ENCODE data around the gene ST6GAL1.

The ST6GAL1 gene

GRCh38 chr3:186993210-186993782, 63.0 kb downstream of the ST6GAL1 start:
- no peaks in the 10 kb centered on the region for H3K4me1 ChIP-seq (ENCODE audit: control insufficient read depth in 1 of 2, insufficient read depth in 2 of 2, low read length in 2 of 2)
- H3K4me2 ChIP-seq (ENCODE audit: low read length) = no peak overlapping the region
- no peaks in the 10 kb centered on the region for H3K36me3 ChIP-seq (ENCODE audit: control insufficient read depth in 1 of 2, insufficient read depth in 2 of 2, low read length in 2 of 2)
- H2BK5ac ChIP-seq (ENCODE audit: low read depth, low read length, poor library complexity) = no peak overlapping the region
- no peak overlapping the region for H3K4me3 ChIP-seq (ENCODE audit: low read depth, low read length)
- no peaks in the 10 kb centered on the region for H3K27me3 ChIP-seq (ENCODE audit: insufficient read depth, low read length)
- DNase-seq = no peak
- H3K9ac ChIP-seq (ENCODE audit: low read length) = no peak overlapping the region
- H2BK12ac ChIP-seq (ENCODE audit: low read length) = no peak overlapping the region
- no peak overlapping the region for H3K27ac ChIP-seq (ENCODE audit: low read depth, low read length)
- H4K91ac ChIP-seq (ENCODE audit: low read depth, low read length) = no peak overlapping the region
- H3K79me1 ChIP-seq (ENCODE audit: low read length) = no peaks in the 10 kb centered on the region
- no peak overlapping the region for H4K8ac ChIP-seq (ENCODE audit: low read depth, low read length)
- no peak overlapping the region for H2AK5ac ChIP-seq (ENCODE audit: low read length)
- no peak overlapping the region for H2AFZ ChIP-seq (ENCODE audit: insufficient read depth, low read length, poor library complexity)
- H4K12ac ChIP-seq (ENCODE audit: low read depth, low read length) = no peak overlapping the region
- H3K4ac ChIP-seq (ENCODE audit: low read depth, low read length) = no peak overlapping the region
- no peak overlapping the region for H3K23ac ChIP-seq (ENCODE audit: low read length)
- WGBS (ENCODE audit: extremely low coverage, insufficient coverage, insufficient read length) = no CpG with 5 or more reads among the region's 7 CpGs
- no peaks in the 10 kb centered on the region for H3K9me3 ChIP-seq (ENCODE audit: insufficient read depth, low read depth, low read length)
- H3K18ac ChIP-seq (ENCODE audit: low read length) = no peak overlapping the region
- H2BK120ac ChIP-seq (ENCODE audit: insufficient read depth, low read length, poor library complexity) = no peak overlapping the region
- H3K14ac ChIP-seq (ENCODE audit: low read length) = no peak overlapping the region
- H3K79me2 ChIP-seq (ENCODE audit: control insufficient read depth, insufficient read depth, low read length, poor library complexity) = no peaks in the 10 kb centered on the region

DNA sequence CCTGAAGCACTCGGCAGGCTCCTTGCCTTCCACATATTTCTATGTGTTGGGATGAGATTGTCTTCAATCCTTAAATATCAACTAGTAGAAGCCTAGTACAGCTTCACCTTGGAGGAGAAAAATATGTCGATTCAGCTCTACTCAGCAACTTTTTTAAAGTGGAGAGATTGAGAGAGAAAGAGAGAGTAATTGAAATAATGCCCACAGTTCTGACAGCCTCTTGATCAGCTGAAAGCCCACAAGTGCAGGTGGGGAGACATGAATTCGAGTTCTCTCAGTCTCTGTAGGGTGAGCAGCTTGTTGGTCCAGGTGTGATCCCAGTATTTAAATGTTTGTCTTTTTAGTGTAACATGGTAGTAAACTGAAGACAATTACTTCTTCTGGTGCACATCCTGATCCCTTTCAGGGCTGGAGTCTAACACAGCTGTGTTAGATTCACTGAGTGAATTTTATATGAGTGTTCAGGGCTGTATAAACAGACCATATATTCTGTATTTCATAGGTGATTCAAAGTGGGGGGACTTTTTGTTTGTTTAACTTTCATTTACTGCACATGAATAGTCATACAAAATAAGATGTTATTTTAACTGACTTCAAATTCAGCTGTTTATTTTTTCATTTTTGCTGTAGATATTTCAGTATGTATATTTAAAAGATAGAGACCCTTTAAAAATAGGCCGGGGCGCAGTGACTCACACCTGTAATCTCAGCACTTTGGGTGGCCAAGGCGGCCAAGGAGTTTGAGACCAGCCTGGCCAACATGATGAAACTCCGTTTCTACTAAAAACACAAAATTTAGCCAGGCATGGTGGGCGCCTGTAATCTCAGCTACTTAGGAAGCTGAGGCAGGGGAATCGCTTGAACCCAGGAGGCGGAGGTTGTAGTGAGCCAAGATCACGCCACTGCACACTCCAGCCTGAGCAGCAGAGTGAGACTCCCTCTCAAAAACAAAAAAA, 64.0 kb downstream of the ST6GAL1 start:
- H2BK12ac ChIP-seq (ENCODE audit: low read length) = no peak overlapping the region
- no peak overlapping the region for H3K27ac ChIP-seq (ENCODE audit: low read depth, low read length)
- H3K9ac ChIP-seq (ENCODE audit: low read length) = no peak overlapping the region
- no CpG with 5 or more reads among the region's 11 CpGs for WGBS (ENCODE audit: extremely low coverage, insufficient coverage, insufficient read length)
- peaks cover 3 to 4% of the 10 kb centered on the region in 2 experiments for H3K4me1 ChIP-seq (ENCODE audit: control insufficient read depth in 1 of 2, insufficient read depth in 2 of 2, low read length in 2 of 2)
- no peak overlapping the region for H4K8ac ChIP-seq (ENCODE audit: low read depth, low read length)
- no peak overlapping the region for H3K4ac ChIP-seq (ENCODE audit: low read depth, low read length)
- H4K91ac ChIP-seq (ENCODE audit: low read depth, low read length) = no peak overlapping the region
- no peak overlapping the region for H2BK120ac ChIP-seq (ENCODE audit: insufficient read depth, low read length, poor library complexity)
- H3K9me3 ChIP-seq (ENCODE audit: insufficient read depth, low read depth, low read length) = no peaks in the 10 kb centered on the region
- no peak for DNase-seq
- H3K18ac ChIP-seq (ENCODE audit: low read length) = no peak overlapping the region
- H2AFZ ChIP-seq (ENCODE audit: insufficient read depth, low read length, poor library complexity) = no peak overlapping the region
- no peak overlapping the region for H3K4me3 ChIP-seq (ENCODE audit: low read depth, low read length)
- H3K23ac ChIP-seq (ENCODE audit: low read length) = no peak overlapping the region
- H3K27me3 ChIP-seq (ENCODE audit: insufficient read depth, low read length) = no peaks in the 10 kb centered on the region
- H4K12ac ChIP-seq (ENCODE audit: low read depth, low read length) = no peak overlapping the region
- H2AK5ac ChIP-seq (ENCODE audit: low read length) = no peak overlapping the region
- no peak overlapping the region for H3K14ac ChIP-seq (ENCODE audit: low read length)
- no peaks in the 10 kb centered on the region for H3K79me1 ChIP-seq (ENCODE audit: low read length)
- H2BK5ac ChIP-seq (ENCODE audit: low read depth, low read length, poor library complexity) = no peak overlapping the region
- no peaks in the 10 kb centered on the region for H3K79me2 ChIP-seq (ENCODE audit: control insufficient read depth, insufficient read depth, low read length, poor library complexity)
- H3K36me3 ChIP-seq (ENCODE audit: control insufficient read depth in 1 of 2, insufficient read depth in 2 of 2, low read length in 2 of 2) = no peaks in the 10 kb centered on the region
- H3K4me2 ChIP-seq (ENCODE audit: low read length) = no peak overlapping the region

DNA sequence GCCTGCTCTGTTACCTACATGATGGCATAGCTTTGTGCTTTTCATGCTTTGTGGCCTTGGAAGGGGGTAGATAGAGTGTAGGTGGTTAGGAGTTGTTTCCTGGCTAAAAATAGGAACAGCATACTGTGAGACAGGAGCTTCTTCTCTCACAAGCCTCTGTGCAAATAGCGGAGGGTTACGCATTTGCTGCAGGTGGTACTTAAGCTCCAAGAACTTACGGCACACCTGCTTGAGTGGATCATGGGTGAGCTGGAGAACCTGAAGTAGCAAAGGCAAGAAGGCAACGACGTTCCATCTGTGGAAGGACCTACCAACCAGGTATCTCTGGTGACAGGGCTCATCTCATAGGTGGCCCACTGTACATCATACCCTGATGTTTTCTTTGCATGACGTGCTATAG, 66.0 kb downstream of the ST6GAL1 start:
- Histone ChIP-seq H3K79me2 (ENCODE audit: control insufficient read depth, insufficient read depth, low read length, poor library complexity) (no peaks in the 10 kb centered on the region), H3K79me1 (ENCODE audit: low read length) (no peaks in the 10 kb centered on the region), H3K36me3 (ENCODE audit: control insufficient read depth in 1 of 2, insufficient read depth in 2 of 2, low read length in 2 of 2) (no peaks in the 10 kb centered on the region), H2AK5ac (ENCODE audit: low read length) (no peak overlapping the region), H3K18ac (ENCODE audit: low read length) (no peak overlapping the region), H3K4me2 (ENCODE audit: low read length) (no peak overlapping the region), H3K9ac (ENCODE audit: low read length) (no peak overlapping the region), H3K4me3 (ENCODE audit: low read depth, low read length) (no peak overlapping the region), H2AFZ (ENCODE audit: insufficient read depth, low read length, poor library complexity) (no peak overlapping the region), H4K91ac (ENCODE audit: low read depth, low read length) (no peak overlapping the region), H3K27ac (ENCODE audit: low read depth, low read length) (no peak overlapping the region), H3K9me3 (ENCODE audit: insufficient read depth, low read depth, low read length) (no peaks in the 10 kb centered on the region), H2BK5ac (ENCODE audit: low read depth, low read length, poor library complexity) (no peak overlapping the region), H4K8ac (ENCODE audit: low read depth, low read length) (no peak overlapping the region), H2BK120ac (ENCODE audit: insufficient read depth, low read length, poor library complexity) (no peak overlapping the region), H3K14ac (ENCODE audit: low read length) (no peak overlapping the region), H3K27me3 (ENCODE audit: insufficient read depth, low read length) (no peaks in the 10 kb centered on the region), H4K12ac (ENCODE audit: low read depth, low read length) (no peak overlapping the region), H3K4ac (ENCODE audit: low read depth, low read length) (no peak overlapping the region), H3K4me1 (ENCODE audit: control insufficient read depth in 1 of 2, insufficient read depth in 2 of 2, low read length in 2 of 2) (peaks cover 9 to 11% of the 10 kb centered on the region in 2 experiments), H2BK12ac (ENCODE audit: low read length) (no peak overlapping the region), H3K23ac (ENCODE audit: low read length) (no peak overlapping the region)
- WGBS (ENCODE audit: extremely low coverage, insufficient coverage, insufficient read length) = no CpG with 5 or more reads among the region's 6 CpGs
- no peak for DNase-seq

GRCh38 chr3:186997061-186997460, 66.7 kb downstream of the ST6GAL1 start:
- Histone ChIP-seq H3K36me3 (ENCODE audit: control insufficient read depth in 1 of 2, insufficient read depth in 2 of 2, low read length in 2 of 2) (no peaks in the 10 kb centered on the region), H3K79me1 (ENCODE audit: low read length) (no peaks in the 10 kb centered on the region)

More at GRCh38 chr3:186997061-186997460, 66.7 kb downstream of the ST6GAL1 start:
- Histone ChIP-seq H3K4ac (ENCODE audit: low read depth, low read length) (no peak overlapping the region), H4K8ac (ENCODE audit: low read depth, low read length) (no peak overlapping the region), H3K23ac (ENCODE audit: low read length) (no peak overlapping the region), H3K4me1 (ENCODE audit: control insufficient read depth in 1 of 2, insufficient read depth in 2 of 2, low read length in 2 of 2) (peaks cover 9 to 11% of the 10 kb centered on the region in 2 experiments), H2BK120ac (ENCODE audit: insufficient read depth, low read length, poor library complexity) (no peak overlapping the region), H3K9me3 (ENCODE audit: insufficient read depth, low read depth, low read length) (no peaks in the 10 kb centered on the region), H3K18ac (ENCODE audit: low read length) (no peak overlapping the region), H2BK12ac (ENCODE audit: low read length) (no peak overlapping the region), H3K9ac (ENCODE audit: low read length) (no peak overlapping the region), H3K79me2 (ENCODE audit: control insufficient read depth, insufficient read depth, low read length, poor library complexity) (no peaks in the 10 kb centered on the region), H4K12ac (ENCODE audit: low read depth, low read length) (no peak overlapping the region), H2AFZ (ENCODE audit: insufficient read depth, low read length, poor library complexity) (no peak overlapping the region), H2AK5ac (ENCODE audit: low read length) (no peak overlapping the region), H3K4me2 (ENCODE audit: low read length) (no peak overlapping the region), H3K4me3 (ENCODE audit: low read depth, low read length) (no peak overlapping the region), H4K91ac (ENCODE audit: low read depth, low read length) (no peak overlapping the region), H3K27ac (ENCODE audit: low read depth, low read length) (no peak overlapping the region), H2BK5ac (ENCODE audit: low read depth, low read length, poor library complexity) (no peak overlapping the region), H3K14ac (ENCODE audit: low read length) (no peak overlapping the region), H3K27me3 (ENCODE audit: insufficient read depth, low read length) (no peaks in the 10 kb centered on the region)
- DNase-seq = no peak
- WGBS (ENCODE audit: extremely low coverage, insufficient coverage, insufficient read length) = no CpG with 5 or more reads among the region's 3 CpGs
